T-helper 2 cell treated with Interferon-gamma antibody and Interleukin-4, amounts not matched to agents 5 μg/mL and 100 μg/mL, for 36 hours (primary cell): ENCODE results near the gene UHMK1.
"Not testable (repeated sequence)": the region's sequence is repeated elsewhere in the genome, so short reads cannot be mapped to it uniquely, and the experiment has no call there.

Source experiments
- DNase-seq: peaks from one replicate; pipeline ENCODE4 v3.0.0; 2021; ENCODE audit warnings: low spot score
- H3K27ac Mint-ChIP-seq: one replicate; pipeline ENCODE4 v1.8.0; 2021; ENCODE audit warnings: mild to moderate bottlenecking, mixed read lengths
- H3K27me3 Mint-ChIP-seq: one replicate; pipeline ENCODE4 v1.8.0; 2021; ENCODE audit warnings: low read depth, mixed read lengths
- H3K36me3 Mint-ChIP-seq: one replicate; pipeline ENCODE4 v1.8.0; 2021; ENCODE audit warnings: low read depth, mixed read lengths
- H3K4me1 Mint-ChIP-seq: one replicate; pipeline ENCODE4 v1.8.0; 2021; ENCODE audit warnings: low read depth, mixed read lengths
- H3K4me3 Mint-ChIP-seq: one replicate; pipeline ENCODE4 v1.8.0; 2022; ENCODE audit warnings: mild to moderate bottlenecking, moderate library complexity, mixed read lengths
- H3K9me3 Mint-ChIP-seq: one replicate; pipeline ENCODE4 v1.8.0; 2021; ENCODE audit warnings: mixed read lengths

The UHMK1 gene, protein sequence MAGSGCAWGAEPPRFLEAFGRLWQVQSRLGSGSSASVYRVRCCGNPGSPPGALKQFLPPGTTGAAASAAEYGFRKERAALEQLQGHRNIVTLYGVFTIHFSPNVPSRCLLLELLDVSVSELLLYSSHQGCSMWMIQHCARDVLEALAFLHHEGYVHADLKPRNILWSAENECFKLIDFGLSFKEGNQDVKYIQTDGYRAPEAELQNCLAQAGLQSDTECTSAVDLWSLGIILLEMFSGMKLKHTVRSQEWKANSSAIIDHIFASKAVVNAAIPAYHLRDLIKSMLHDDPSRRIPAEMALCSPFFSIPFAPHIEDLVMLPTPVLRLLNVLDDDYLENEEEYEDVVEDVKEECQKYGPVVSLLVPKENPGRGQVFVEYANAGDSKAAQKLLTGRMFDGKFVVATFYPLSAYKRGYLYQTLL

DNA sequence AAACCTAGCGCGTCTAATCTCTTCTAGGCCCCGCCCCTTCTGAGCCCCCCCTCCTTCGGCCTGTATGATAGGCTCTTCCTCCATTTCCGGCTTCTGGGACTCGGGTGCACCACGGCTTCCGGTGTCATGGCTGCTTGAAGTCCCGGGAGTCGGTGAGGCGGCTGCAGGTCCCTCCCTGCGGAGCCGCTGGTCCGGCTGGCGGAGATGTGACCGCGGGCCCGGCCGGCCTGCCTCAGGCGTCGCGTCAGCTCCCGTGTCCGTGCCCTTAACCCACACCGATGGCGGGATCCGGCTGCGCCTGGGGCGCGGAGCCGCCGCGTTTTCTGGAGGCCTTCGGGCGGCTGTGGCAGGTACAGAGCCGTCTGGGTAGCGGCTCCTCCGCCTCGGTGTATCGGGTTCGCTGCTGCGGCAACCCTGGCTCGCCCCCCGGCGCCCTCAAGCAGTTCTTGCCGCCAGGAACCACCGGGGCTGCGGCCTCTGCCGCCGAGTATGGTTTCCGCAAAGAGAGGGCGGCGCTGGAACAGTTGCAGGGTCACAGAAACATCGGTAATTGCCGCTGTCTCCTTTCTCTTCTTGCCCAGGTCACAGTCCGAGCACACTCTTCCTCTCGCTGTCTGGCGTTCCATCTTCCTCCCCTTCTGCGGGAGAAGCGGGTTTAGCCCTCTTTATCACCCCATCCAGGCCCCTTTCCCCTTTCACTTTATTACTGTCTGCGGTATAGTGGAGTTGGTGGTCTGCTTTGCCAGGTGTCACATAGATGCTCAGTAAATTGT, at the start of gene UHMK1:
UHMK1 (plus strand) TSS at position 96 of the 773 bp plus-strand sequence; CDS start at position 279, 183 bp downstream.
- Mint-ChIP-seq H3K27ac (peak within 1 kb of the TSS; percentile 90), H3K27me3 (peaks cover 1% of the 10 kb centered on the region), H3K9me3 (peaks cover 3% of the 10 kb centered on the region), H3K36me3 (peaks cover 24% of the 10 kb centered on the region), H3K4me3 (peak within 1 kb of the TSS; percentile 94), H3K4me1 (peaks cover 28% of the 10 kb centered on the region)
- peak; percentile 87 for DNase-seq

- H3K4me1 Mint-ChIP-seq, DNase-seq: not testable (repeated sequence)
These were observed 43.3 kb upstream of the UHMK1 start for GRCh38 chr1:162454361-162454760.

GRCh38 chr1:162456323-162456722, 41.3 kb upstream of the UHMK1 start:
- Mint-ChIP-seq H3K9me3 (peaks cover 4% of the 10 kb centered on the region), H3K4me1 (no peaks in the 10 kb centered on the region), H3K36me3 (no peaks in the 10 kb centered on the region), H3K27me3 (peaks cover 2% of the 10 kb centered on the region), H3K4me3 (no peak overlapping the region), H3K27ac (no peak overlapping the region)
- no peak for DNase-seq

More at GRCh38 chr1:162454361-162454760, 43.3 kb upstream of the UHMK1 start:
- H3K9me3 Mint-ChIP-seq, H3K36me3 Mint-ChIP-seq, H3K4me3 Mint-ChIP-seq, H3K27ac Mint-ChIP-seq, H3K27me3 Mint-ChIP-seq: not testable (repeated sequence)

- Mint-ChIP-seq H3K9me3 (peaks cover 4% of the 10 kb centered on the region), H3K4me1 (no peaks in the 10 kb centered on the region), H3K4me3 (no peak overlapping the region), H3K27ac (no peak overlapping the region), H3K27me3 (peaks cover 2% of the 10 kb centered on the region), H3K36me3 (no peaks in the 10 kb centered on the region)
- no peak for DNase-seq
These were observed 39.4 kb upstream of the UHMK1 start for GRCh38 chr1:162458236-162458635.

- H3K27ac Mint-ChIP-seq, H3K4me3 Mint-ChIP-seq, DNase-seq, H3K4me1 Mint-ChIP-seq, H3K36me3 Mint-ChIP-seq, H3K9me3 Mint-ChIP-seq, H3K27me3 Mint-ChIP-seq: not testable (repeated sequence)
These were observed 35.2 kb upstream of the UHMK1 start for GRCh38 chr1:162462425-162462824.

DNA sequence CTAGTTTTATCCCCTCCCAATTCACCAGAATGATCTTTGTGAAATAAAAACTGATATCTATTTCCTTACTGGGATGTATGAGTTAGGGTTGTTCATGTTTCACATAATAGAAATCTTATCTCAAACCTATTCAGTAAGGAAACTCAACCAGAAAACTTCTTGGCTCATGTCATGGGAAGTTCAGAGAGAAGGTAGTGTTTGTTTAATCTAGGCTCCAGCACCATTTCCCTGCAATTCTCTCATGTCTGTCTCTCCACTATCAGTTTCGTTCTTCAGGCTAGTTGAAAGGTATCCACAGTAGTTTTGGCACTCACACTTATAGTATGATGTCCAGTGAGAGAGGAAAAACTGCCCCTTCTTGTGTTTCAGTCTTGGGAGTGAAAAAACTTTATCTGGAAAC, 34.6 kb upstream of the UHMK1 start:
- no peaks in the 10 kb centered on the region for H3K9me3 Mint-ChIP-seq
- H3K27me3 Mint-ChIP-seq = no peaks in the 10 kb centered on the region
- no peak for DNase-seq
- H3K27ac Mint-ChIP-seq = no peak overlapping the region
- no peaks in the 10 kb centered on the region for H3K4me1 Mint-ChIP-seq
- H3K4me3 Mint-ChIP-seq = no peak overlapping the region
- no peaks in the 10 kb centered on the region for H3K36me3 Mint-ChIP-seq

DNA sequence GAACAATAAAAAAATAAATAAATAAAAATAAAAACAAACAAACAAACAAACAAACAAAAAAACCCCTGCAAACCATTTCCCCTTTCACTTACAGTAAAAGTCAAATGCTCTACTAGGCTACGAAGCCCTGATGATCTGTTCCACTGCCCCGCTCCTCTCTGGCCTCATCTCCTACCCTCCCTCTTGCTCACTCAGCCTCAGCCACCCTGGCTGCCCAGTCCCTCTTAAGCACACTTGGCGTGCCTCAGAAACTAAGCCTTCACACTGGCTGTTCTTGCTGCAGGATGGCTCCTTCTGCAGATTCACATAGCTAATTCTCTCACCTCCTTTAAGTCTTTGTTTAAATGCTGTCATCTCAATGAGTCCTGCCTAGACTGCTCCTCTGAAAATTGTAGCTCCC, 30.8 kb upstream of the UHMK1 start:
- no peak for DNase-seq
- no peak overlapping the region for H3K27ac Mint-ChIP-seq
- H3K4me1 Mint-ChIP-seq = no peaks in the 10 kb centered on the region

GRCh38 chr1:162470216-162470615, 27.4 kb upstream of the UHMK1 start:
- Mint-ChIP-seq H3K4me1 (no peaks in the 10 kb centered on the region), H3K4me3 (no peak overlapping the region), H3K27ac (no peak overlapping the region), H3K27me3 (peaks cover 4% of the 10 kb centered on the region), H3K9me3 (no peaks in the 10 kb centered on the region), H3K36me3 (no peaks in the 10 kb centered on the region)
- no peak for DNase-seq

More for the DNA sequence above, 30.8 kb upstream of the UHMK1 start:
- no peaks in the 10 kb centered on the region for H3K9me3 Mint-ChIP-seq
- H3K36me3 Mint-ChIP-seq = no peaks in the 10 kb centered on the region
- H3K27me3 Mint-ChIP-seq = peaks cover 4% of the 10 kb centered on the region
- no peak overlapping the region for H3K4me3 Mint-ChIP-seq

GRCh38 chr1:162471290-162471853, 26.2 kb upstream of the UHMK1 start:
- DNase-seq = no peak
- Mint-ChIP-seq H3K4me3 (no peak overlapping the region), H3K4me1 (no peaks in the 10 kb centered on the region), H3K27ac (no peak overlapping the region), H3K9me3 (peaks cover 4% of the 10 kb centered on the region), H3K27me3 (peaks cover 4% of the 10 kb centered on the region), H3K36me3 (no peaks in the 10 kb centered on the region)

DNA sequence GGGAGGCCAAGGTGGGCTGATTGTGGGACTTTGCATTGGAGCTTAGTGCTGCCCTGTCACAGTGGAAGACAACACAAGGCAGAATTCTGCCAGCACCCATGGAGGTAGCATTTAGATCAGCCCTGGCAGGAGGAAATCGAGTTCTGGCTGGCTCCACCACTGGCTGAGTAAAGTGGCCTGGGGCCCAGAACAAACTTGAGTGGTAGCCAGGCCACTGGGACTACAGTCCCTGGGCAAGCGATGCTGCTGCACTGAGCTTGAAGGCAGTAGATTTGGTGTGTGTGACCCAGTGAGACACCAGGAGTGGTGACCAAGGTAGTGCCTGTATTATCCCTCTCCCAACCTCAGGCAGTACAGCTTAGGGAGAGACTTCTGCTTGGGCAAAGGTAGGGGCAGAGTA, 22.5 kb upstream of the UHMK1 start:
- H3K4me1 Mint-ChIP-seq = no peaks in the 10 kb centered on the region
- no peak overlapping the region for H3K27ac Mint-ChIP-seq
- peaks cover 4% of the 10 kb centered on the region for H3K27me3 Mint-ChIP-seq
- H3K36me3 Mint-ChIP-seq = no peaks in the 10 kb centered on the region
- H3K9me3 Mint-ChIP-seq = peaks cover 9% of the 10 kb centered on the region
- H3K4me3 Mint-ChIP-seq = no peak overlapping the region
- DNase-seq = no peak

DNA sequence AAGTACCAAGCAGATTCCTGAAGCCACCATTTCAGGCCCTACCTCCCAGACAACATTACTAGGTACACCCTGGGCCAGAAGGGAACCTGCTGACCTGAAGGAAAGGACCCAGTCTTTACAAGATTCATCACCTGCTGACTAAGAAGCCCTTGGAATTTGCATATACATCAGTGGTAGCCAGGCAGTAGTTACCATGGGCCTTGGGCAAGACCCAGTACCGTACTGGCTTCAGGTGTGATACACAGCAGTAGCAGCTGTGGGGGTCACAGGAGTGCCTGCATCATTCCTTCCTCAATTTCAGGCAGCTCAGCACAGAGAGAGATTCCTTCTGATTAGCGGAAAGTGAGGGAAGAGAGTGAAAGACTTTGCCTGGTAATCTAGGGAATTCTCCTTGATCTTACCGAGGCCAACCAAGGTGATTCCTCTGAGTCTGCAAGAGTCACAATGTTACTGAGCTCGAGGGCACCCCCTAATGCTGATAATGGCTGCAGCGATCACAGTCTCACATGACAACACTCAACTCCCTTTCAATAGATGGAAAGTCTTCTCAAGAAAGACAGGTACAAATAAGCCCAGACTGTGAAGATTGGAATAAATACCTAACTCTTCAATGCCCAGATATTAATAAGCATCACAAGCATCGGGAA, 22.0 kb upstream of the UHMK1 start:
- Mint-ChIP-seq H3K4me1 (no peaks in the 10 kb centered on the region), H3K36me3 (no peaks in the 10 kb centered on the region), H3K27ac (no peak overlapping the region), H3K27me3 (peaks cover 4% of the 10 kb centered on the region), H3K9me3 (peaks cover 9% of the 10 kb centered on the region), H3K4me3 (no peak overlapping the region)
- no peak for DNase-seq

GRCh38 chr1:162476620-162477019, 21.0 kb upstream of the UHMK1 start:
- Mint-ChIP-seq H3K4me1 (no peaks in the 10 kb centered on the region), H3K4me3 (no peak overlapping the region), H3K27me3 (peaks cover 3% of the 10 kb centered on the region), H3K27ac (no peak overlapping the region), H3K9me3 (peaks cover 9% of the 10 kb centered on the region), H3K36me3 (no peaks in the 10 kb centered on the region)
- no peak for DNase-seq

GRCh38 chr1:162485236-162485635, 12.4 kb upstream of the UHMK1 start:
- Mint-ChIP-seq H3K9me3 (no peaks in the 10 kb centered on the region), H3K4me3 (no peak overlapping the region), H3K27ac (no peak overlapping the region), H3K36me3 (no peaks in the 10 kb centered on the region), H3K4me1 (no peaks in the 10 kb centered on the region), H3K27me3 (peaks cover 15% of the 10 kb centered on the region)
- DNase-seq = no peak

GRCh38 chr1:162487241-162487640, 10.4 kb upstream of the UHMK1 start:
- Mint-ChIP-seq H3K27me3 (peaks cover 22% of the 10 kb centered on the region), H3K36me3 (no peaks in the 10 kb centered on the region), H3K9me3 (no peaks in the 10 kb centered on the region), H3K4me3 (no peak overlapping the region), H3K4me1 (no peaks in the 10 kb centered on the region), H3K27ac (no peak overlapping the region)
- DNase-seq = no peak
